Activated CD8-positive, alpha-beta T cell treated with anti-CD3 and anti-CD28 coated beads, Interleukin-2, amount 10 ng/mL, durations not matched to agents 7 days and 5 days (primary cell): ENCODE data around the gene CDT1. TPM values are rescaled to one million over a fixed set of nuclear protein-coding genes. Genes with fewer than 3 reads are reported as not detected.

Experiments
- ATAC-seq: fragments of 150-1000 bp; cut with Tn5 transposase; one replicate; pipeline ENCODE4 v1.10.0; 2021; ENCODE audit warnings: moderate library complexity
- CTCF ChIA-PET: fragments of 350-600 bp; sonication (Branson Sonifier 250); formaldehyde crosslinking; loops from one replicate; lab custom pipeline; 2021; ENCODE audit warnings: antibody characterized with exemption; lab: Charles Lee
- POLR2A ChIA-PET: fragments of 350-600 bp; sonication (Branson Sonifier 250); formaldehyde crosslinking; loops from one replicate; lab custom pipeline; 2021; ENCODE audit warnings: antibody characterized with exemption; lab: Charles Lee
- DNase-seq: peaks from one replicate; pipeline ENCODE4 v3.0.0-alpha.2; 2020
- H3K27ac Mint-ChIP-seq: one replicate; pipeline ENCODE4 v1.8.0; 2021; ENCODE audit warnings: mild to moderate bottlenecking, mixed read lengths
- H3K27me3 Mint-ChIP-seq: one replicate; pipeline ENCODE4 v1.8.0; 2021; ENCODE audit warnings: low read depth, mixed read lengths
- H3K36me3 Mint-ChIP-seq: one replicate; pipeline ENCODE4 v1.8.0; 2021; ENCODE audit warnings: low read depth, mixed read lengths
- H3K4me1 Mint-ChIP-seq: one replicate; pipeline ENCODE4 v1.8.0; 2021; ENCODE audit warnings: low read depth, mixed read lengths
- H3K4me3 Mint-ChIP-seq: one replicate; pipeline ENCODE4 v1.8.0; 2021; ENCODE audit warnings: mild to moderate bottlenecking, mixed read lengths
- H3K9me3 Mint-ChIP-seq: one replicate; pipeline ENCODE4 v1.8.0; 2022; ENCODE audit warnings: mixed read lengths; ENCODE audit not compliant: insufficient read depth
- total RNA-seq, 2 experiments: library from RNA; stranded (reverse); gene quantifications; one replicate each; pipeline ENCODE4 v1.2.3, GENCODE V29; 2021

CDT1 gene
- total RNA-seq, 2 experiments from 2014 or later: 126 to 132 TPM

DNA sequence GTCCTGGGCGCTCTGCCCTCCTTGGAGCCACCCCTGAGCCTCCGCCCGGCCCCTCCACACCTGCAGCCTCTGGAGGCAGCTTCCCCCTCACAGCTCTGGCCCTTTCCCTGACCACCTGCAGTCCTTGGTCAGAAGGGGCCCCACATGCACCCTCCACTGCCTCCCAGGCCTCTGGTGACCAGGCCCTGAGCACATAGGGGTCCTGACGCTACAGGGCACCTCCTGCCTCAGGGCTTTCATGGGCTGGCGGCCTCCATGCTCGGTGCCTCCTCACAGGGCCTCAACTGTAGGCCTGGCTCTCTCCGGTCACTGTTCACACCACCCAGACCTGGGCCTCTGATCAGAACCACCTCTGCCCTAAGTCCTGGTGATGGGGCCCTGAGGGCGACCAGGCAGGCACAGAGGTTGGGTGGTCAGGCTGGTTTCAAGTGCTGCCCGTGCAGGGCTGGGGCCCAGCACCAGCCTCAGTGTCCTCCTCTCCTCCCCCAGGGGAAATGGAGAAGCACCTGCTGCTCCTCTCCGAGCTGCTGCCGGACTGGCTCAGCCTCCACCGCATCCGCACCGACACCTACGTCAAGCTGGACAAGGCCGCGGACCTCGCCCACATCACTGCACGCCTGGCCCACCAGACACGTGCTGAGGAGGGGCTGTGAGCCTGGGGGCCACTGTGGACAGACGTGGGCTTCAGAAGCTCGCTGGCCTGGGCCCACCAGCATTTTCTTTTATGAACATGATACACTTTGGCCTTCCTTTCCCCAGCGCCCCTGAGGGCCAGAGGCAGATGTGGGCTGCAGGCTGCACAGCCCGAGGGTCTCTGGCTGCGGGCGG, 4.3 kb downstream of the CDT1 start:
- H3K36me3 Mint-ChIP-seq: peaks cover 49% of the 10 kb centered on the region
- H3K9me3 Mint-ChIP-seq: no peaks in the 10 kb centered on the region
- H3K27me3 Mint-ChIP-seq: no peaks in the 10 kb centered on the region
- H3K4me3 Mint-ChIP-seq: peak overlapping the region; percentile 25
- ATAC-seq (no peak), DNase-seq (no peak)
- H3K4me1 Mint-ChIP-seq: peaks cover 37% of the 10 kb centered on the region
- H3K27ac Mint-ChIP-seq: peak overlapping the region; percentile 57
- CTCF ChIA-PET: no interaction called here
- POLR2A ChIA-PET: no interaction called here

DNA sequence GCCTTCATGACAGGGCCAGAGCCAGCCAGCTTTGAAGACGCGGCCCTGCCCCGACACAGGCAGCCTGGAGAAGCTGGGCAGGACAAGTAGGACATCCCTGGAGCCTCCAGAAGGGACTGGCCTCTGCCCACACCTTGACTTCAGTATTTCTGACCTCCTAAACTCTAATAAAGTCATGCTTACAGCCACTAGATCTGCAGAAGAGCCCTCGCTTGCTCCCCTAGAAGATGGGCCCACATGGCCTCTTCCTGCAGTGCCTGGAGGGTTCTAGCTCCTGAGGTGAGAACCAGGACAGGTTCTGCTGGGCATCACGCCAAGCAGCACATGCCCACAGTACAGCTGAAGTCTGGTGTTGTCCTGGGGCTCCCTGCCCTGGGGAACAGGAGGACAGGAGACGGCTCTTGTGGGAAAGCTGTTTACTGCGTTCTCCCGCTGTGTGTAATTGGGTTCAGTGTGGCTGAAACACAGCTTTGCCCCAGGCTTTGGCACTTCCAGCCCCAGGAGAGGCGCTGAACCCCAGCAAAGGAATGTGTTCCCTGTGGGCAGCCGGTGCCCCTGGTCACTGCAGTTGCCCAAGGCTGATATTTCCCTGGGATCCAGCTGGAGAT, 5.6 kb downstream of the CDT1 start:
- peaks cover 41% of the 10 kb centered on the region for H3K4me1 Mint-ChIP-seq
- DNase-seq (no peak), ATAC-seq (no peak)
- H3K36me3 Mint-ChIP-seq: peaks cover 48% of the 10 kb centered on the region
- POLR2A ChIA-PET: interaction anchor here (0.9 to 4.2 kb wide), 6 partner anchors 9 to 288 kb away, joined by 3 to 27 read pairs (median 4); partner anchors contain the start of genes GALNS and TRAPPC2L
- CTCF ChIA-PET: interaction anchor here (2.5 to 5.5 kb wide), 2 partner anchors 49 to 66 kb away, joined by 7 to 42 read pairs; partner anchors contain the start of genes GALNS and TRAPPC2L
- H3K9me3 Mint-ChIP-seq: no peaks in the 10 kb centered on the region
- H3K4me3 Mint-ChIP-seq: peak overlapping the region; percentile 43
- peak overlapping the region; percentile 10 for H3K27ac Mint-ChIP-seq
- H3K27me3 Mint-ChIP-seq: no peaks in the 10 kb centered on the region

DNA sequence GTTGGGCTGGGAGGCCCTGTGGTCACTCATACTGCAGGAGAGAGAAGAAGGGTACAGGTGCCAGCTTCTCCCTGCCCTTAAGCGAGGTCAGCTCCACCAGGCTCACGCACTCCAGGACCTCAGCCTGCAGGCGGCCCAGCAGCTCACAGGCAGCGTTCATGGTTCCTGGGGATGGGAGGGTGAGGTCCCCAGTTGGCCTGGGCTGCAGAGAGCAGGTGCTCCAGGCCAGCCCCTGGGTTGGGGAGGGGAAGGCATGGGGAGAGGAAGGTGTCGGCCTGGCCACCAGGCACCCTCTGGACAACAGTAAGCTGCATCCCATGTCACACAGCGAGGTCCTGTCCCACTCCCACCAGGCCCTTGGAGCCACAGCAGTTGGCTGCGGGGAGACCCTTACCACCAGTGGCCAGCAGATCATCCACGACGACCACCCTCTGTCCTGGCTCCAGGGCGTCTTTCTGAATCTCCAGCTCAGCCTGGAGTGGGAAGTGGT, 6.1 kb downstream of the CDT1 start:
- H3K4me3 Mint-ChIP-seq: peak overlapping the region; percentile 85
- H3K9me3 Mint-ChIP-seq: no peaks in the 10 kb centered on the region
- peaks cover 44% of the 10 kb centered on the region for H3K36me3 Mint-ChIP-seq
- H3K27ac Mint-ChIP-seq: peak overlapping the region; percentile 93
- H3K27me3 Mint-ChIP-seq: no peaks in the 10 kb centered on the region
- H3K4me1 Mint-ChIP-seq: peaks cover 41% of the 10 kb centered on the region
- ATAC-seq: no peak
- DNase-seq: no peak
- POLR2A ChIA-PET: interaction anchor here (0.9 to 4.2 kb wide), 8 partner anchors 10 to 288 kb away, joined by 3 to 27 read pairs (median 5); partner anchors contain the start of genes GALNS and TRAPPC2L
- CTCF ChIA-PET: interaction anchor here (0.8 to 5.5 kb wide), 4 partner anchors 48 to 407 kb away, joined by 3 to 42 read pairs (median 6); partner anchors contain the start of genes GALNS and TRAPPC2L

DNA sequence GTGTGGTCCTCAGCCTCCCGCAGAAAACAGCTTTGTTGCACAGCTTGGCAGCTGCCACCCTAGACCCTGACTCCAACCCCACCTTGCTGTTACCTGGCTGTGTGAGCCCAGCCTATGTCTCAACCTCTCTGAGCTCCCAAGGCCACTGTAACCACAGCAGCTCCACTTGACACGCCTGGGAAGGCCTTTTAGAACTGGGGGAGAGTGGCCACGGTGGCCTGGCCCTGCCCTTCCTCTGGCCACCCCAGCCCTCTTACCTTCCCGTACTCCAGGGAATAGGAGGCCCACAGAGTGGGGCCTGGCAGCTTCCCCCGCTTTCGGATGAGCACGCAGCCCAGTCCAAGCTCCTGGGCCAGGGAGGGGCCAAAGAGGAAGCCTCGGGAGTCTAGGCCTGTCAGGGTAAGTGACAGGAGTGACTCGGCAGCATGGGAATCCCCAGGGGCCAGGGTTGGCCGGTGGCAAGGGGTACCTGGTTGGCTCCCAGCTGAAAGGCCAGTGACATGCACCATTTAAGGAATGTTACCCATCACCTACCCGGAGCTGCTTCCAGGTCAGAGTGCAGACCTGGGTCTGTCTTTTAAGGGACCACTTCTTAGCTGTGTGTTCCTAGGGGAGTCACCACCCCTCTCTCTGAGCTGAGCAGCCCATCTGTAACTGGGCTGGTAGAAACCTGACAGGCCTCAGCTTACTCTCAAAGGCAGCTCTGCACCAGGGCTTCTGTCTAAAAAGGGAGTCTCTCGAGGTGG, 6.8 kb downstream of the CDT1 start:
- CTCF ChIA-PET: interaction anchor here (0.8 to 5.5 kb wide), 7 partner anchors 11 to 406 kb away, joined by 3 to 42 read pairs (median 5); partner anchors contain the start of genes GALNS and TRAPPC2L
- Mint-ChIP-seq H3K36me3 (peaks cover 44% of the 10 kb centered on the region), H3K4me1 (peaks cover 41% of the 10 kb centered on the region), H3K4me3 (peak overlapping the region; percentile 85), H3K27me3 (no peaks in the 10 kb centered on the region), H3K27ac (peak overlapping the region; percentile 93), H3K9me3 (no peaks in the 10 kb centered on the region)
- ATAC-seq: no peak
- POLR2A ChIA-PET: interaction anchor here (0.6 to 4.2 kb wide), 11 partner anchors 10 to 287 kb away, joined by 3 to 27 read pairs (median 5); partner anchors contain the start of genes GALNS, TRAPPC2L and ZC3H18
- DNase-seq: no peak

DNA sequence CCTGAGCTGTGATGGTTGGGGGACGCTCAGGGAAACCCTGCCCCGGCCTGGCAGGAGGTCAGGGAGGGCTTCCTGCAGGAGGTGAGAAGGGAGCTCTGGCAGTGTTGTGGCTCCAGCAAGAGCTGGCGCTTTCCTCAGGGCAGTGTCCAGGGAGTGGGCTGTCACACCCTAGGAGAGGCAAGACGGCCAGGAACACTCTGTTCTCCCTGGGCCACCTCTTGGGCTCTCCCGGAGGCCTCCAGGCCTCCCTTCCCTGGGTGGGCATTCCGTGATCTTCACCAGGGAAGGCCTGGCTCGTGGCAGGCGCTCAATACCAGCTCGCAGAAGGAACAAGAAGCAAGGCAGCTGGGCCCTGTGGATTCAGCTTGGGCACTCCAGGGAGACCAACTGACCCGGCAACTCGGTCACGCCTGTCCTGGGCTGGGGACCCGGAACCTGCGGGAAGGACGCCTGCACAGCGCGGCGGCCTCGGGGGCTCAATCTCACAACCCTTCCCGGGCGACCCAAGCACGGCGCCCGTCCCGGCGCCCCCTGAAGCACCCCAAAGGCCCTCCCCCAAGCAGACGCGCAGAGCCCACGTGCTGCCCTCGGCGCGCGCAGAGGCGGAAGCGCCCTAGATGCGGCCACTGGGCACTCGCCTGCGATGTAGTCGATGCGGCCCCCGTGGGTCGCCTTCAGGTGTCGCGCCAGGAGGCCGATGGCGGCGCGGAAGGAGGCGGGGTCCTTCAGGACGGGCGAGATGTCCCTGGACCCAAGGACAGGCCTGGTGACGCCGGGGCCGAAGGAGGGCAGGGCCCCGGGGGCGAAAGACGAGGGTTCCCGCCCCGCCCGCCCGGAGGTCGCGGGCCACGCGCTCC, 7.6 kb downstream of the CDT1 start:
- POLR2A ChIA-PET: interaction anchor here (0.6 to 4.2 kb wide), 11 partner anchors 8 to 241 kb away, joined by 3 to 27 read pairs (median 8); partner anchors contain the start of genes GALNS, TRAPPC2L and ZC3H18
- ATAC-seq (peak; percentile 67), DNase-seq (peak; percentile 79)
- CTCF ChIA-PET: interaction anchor here (0.9 to 5.5 kb wide), 13 partner anchors 12 to 407 kb away, joined by 3 to 42 read pairs (median 4); partner anchors contain the start of genes GALNS and TRAPPC2L
- H3K4me1 Mint-ChIP-seq: peaks cover 35% of the 10 kb centered on the region
- no peaks in the 10 kb centered on the region for H3K9me3 Mint-ChIP-seq
- peak overlapping the region; percentile 85 for H3K4me3 Mint-ChIP-seq
- peaks cover 37% of the 10 kb centered on the region for H3K36me3 Mint-ChIP-seq
- peak overlapping the region; percentile 93 for H3K27ac Mint-ChIP-seq
- H3K27me3 Mint-ChIP-seq: no peaks in the 10 kb centered on the region

DNA sequence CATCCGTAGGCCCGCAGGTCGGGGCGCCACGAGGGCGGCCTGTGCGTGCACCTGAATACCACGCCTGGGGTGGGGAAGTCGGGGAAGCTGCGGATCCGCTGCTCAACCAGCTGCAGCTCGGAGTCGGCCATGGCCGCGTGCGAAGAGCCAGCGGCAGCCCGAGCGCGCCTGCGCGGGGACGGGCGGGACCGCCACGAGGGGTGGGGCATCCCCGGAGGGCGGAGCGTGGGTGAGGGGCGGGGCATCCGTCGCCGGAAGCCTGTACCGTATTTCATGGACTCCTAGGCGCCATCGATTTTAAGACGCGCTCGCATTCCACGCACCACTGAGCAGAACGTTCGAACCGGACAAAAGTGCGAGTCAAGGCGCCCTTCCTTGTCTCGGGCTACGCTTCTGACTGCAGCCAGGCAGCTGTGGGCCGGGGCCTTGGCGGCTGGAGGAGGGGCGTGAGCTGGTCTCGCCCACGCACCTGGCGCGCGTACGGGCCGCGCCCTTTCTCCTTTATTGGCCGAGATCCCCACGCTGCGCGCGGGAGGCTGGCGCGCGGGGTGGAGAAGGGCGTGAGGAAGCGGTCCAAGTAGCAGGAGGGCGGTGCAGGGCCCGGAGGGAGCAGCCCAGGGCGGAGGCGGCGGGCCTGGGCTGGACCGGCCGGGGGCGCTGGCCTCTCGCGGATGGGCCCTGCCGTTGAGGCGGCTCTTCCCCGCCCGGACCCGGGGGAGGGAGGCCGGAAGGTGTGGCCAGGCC, 8.4 kb downstream of the CDT1 start, which contains the start of gene APRT:
Gene APRT, minus strand, starts transcription at position 160 of the 744 bp plus-strand sequence. Its CDS starts 29 bp downstream, at position 131.
- CTCF ChIA-PET: interaction anchor here (0.7 to 5.5 kb wide), 14 partner anchors 9 to 429 kb away, joined by 3 to 42 read pairs (median 3); partner anchors contain the start of genes GALNS, TRAPPC2L and ZNF778
- peak; percentile 84 for ATAC-seq
- Mint-ChIP-seq H3K9me3 (no peaks in the 10 kb centered on the region), H3K27ac (peak within 1 kb of the TSS; percentile 97), H3K4me3 (peak within 1 kb of the TSS; percentile 85), H3K36me3 (peaks cover 29% of the 10 kb centered on the region), H3K4me1 (peaks cover 32% of the 10 kb centered on the region), H3K27me3 (no peaks in the 10 kb centered on the region)
- POLR2A ChIA-PET: interaction anchor here (0.6 to 4.2 kb wide), 10 partner anchors 9 to 360 kb away, joined by 3 to 27 read pairs (median 6); partner anchors contain the start of gene CDH15
- DNase-seq: peak; percentile 97

DNA sequence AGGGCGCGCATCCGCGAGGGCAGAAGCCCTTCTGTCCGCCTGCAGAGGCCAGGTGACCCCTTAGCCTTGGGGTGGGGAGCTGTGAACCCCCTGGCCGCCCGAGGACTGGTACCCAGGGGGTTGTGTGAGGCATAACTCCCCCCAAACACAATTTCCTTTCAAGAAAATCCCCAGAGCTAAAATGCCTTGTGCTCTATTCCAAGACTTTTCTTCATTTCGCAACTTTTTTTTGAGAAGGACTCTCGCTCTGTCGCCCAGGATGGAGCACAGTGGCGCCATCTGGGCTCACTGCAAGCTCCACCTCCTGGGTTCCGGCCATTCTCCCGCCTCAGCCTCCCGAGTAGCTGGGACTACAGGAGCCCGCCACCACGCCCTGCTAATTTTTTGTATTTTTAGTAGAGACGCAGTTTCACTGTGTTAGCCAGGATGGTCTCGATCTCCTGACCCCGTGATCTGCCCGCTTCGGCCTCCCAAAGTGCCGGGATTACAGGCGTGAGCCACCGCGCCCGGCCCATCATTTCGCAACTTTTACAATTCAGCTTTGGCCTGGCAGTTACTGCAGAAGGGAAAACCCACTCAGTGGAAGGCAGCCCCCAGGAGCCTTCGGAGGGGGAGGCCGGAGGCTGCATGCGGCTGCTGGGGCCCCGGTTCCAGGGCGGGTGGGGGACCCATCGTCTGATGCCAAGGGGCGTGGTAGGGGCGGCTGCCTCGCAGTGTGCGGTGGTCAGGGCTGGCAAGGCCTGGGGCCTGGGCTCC, 9.1 kb downstream of the CDT1 start:
- peak; percentile 45 for DNase-seq
- POLR2A ChIA-PET: interaction anchor here (0.5 to 4.2 kb wide), 9 partner anchors 10 to 111 kb away, joined by 3 to 27 read pairs (median 8); no protein-coding TSS in a partner anchor
- CTCF ChIA-PET: interaction anchor here (0.7 to 5.5 kb wide), 11 partner anchors 10 to 428 kb away, joined by 3 to 42 read pairs (median 3); partner anchors contain the start of genes GALNS, TRAPPC2L and ZNF778

DNA sequence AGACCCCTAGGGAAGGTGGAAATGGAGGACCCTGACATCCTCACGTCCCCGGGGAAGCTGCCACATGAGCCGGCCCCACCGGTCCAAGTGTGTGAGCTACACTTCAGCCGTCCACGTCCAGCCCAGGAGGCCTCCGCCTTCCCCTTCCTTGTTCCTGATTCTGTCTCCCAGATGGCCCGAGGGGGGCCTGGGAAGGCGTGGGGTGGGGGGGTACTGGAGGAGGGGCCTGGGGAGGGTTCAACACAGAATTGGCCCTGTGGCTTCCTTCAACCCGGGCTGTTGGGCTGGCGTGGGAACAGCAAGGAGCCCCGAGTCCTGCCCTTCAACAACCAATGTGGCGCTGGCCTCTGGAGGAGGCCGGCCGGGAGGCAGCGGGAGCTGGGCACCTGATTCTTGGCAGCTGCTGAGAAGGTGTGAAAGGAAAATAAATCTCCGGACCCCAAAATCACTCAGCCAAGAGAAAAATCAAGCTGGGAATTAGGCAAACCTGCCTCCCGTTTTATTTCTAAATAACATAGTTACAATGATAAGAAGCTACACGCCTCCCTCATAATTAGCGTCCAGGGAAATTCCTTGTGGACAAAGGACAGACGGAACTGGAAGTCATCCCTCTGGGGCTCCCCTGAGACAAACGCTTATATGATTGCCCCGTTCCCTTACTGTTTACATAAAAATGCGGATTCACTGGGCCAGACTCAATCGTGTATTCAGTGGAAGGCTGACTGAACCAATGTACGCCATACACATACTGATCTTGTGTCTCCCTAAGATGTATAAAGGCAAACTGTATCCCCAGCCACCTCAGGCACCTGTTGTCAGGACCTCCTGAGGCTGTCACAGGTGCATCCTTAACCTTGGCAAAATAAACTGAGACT, 9.9 kb downstream of the CDT1 start:
- peaks cover 25% of the 10 kb centered on the region for H3K4me1 Mint-ChIP-seq
- H3K9me3 Mint-ChIP-seq: no peaks in the 10 kb centered on the region
- DNase-seq (no peak), ATAC-seq (no peak)
- CTCF ChIA-PET: interaction anchor here (0.8 to 5.5 kb wide), 5 partner anchors 32 to 427 kb away, joined by 3 to 42 read pairs (median 5); partner anchors contain the start of genes GALNS and TRAPPC2L
- POLR2A ChIA-PET: interaction anchor here (0.7 to 2.6 kb wide), 6 partner anchors 9 to 112 kb away, joined by 3 to 10 read pairs (median 8); no protein-coding TSS in a partner anchor
- H3K36me3 Mint-ChIP-seq: peaks cover 17% of the 10 kb centered on the region
- H3K4me3 Mint-ChIP-seq: peak overlapping the region; percentile 81
- peak overlapping the region; percentile 5 for H3K27ac Mint-ChIP-seq
- H3K27me3 Mint-ChIP-seq: no peaks in the 10 kb centered on the region

More for the DNA sequence above, 9.1 kb downstream of the CDT1 start:
- Mint-ChIP-seq H3K4me1 (peaks cover 32% of the 10 kb centered on the region), H3K9me3 (no peaks in the 10 kb centered on the region), H3K36me3 (peaks cover 25% of the 10 kb centered on the region), H3K27ac (peak overlapping the region; percentile 93), H3K27me3 (no peaks in the 10 kb centered on the region), H3K4me3 (peak overlapping the region; percentile 81)
- ATAC-seq: no peak
